SK-N-SH (cell line): ENCODE results near the gene ACE. TPM values are rescaled to one million over a fixed set of nuclear protein-coding genes. Genes with fewer than 3 reads are reported as not detected.

Experiments
- CTCF ChIA-PET: fragments of 300-600, 350-600 bp; formaldehyde crosslinking; extraction: SDS; loops from one replicate; lab custom pipeline; 2021; lab: Yijun Ruan, JAX
- POLR2A ChIA-PET: fragments of 350-600 bp; sonication (Branson Sonifier 250); formaldehyde crosslinking; extraction: SDS; loops from one replicate; lab custom pipeline; 2020; ENCODE audit warnings: antibody characterized with exemption, inconsistent platforms; lab: Yijun Ruan, JAX
- DNase-seq: peaks from one replicate; pipeline ENCODE4 v3.0.0; 2012
- H2AFZ ChIP-seq: fragments of 200-600 bp; sonication (generic); 2 replicates; pipeline ENCODE4 v1.8.1; 2016; ENCODE audit warnings: antibody characterized with exemption, mild to moderate bottlenecking, low read depth
- H3F3A ChIP-seq: fragments of 200-600 bp; sonication (generic); replicated peaks from 2 replicates; pipeline ENCODE3; 2016; ENCODE audit warnings: antibody characterized with exemption, mild to moderate bottlenecking; ENCODE audit not compliant: insufficient read depth
- H3K27ac ChIP-seq, 2 experiments: fragments of 200-500 bp in 1 of 2; fragments of 200-600 bp in 1 of 2; sonication (Bioruptor generic) in 1 of 2; sonication (generic), shearing (Covaris generic) in 1 of 2; 2 replicates each; pipeline versions ENCODE4 v1.5.1 to v1.6.1; 2014 to 2016; ENCODE audit warnings: low read depth in 2 of 2, inconsistent platforms in 1 of 2, low read length in 1 of 2, mild to moderate bottlenecking in 1 of 2, mixed read lengths in 1 of 2
- H3K27me3 ChIP-seq: fragments of 200-600 bp; sonication (generic), shearing (Covaris generic); 2 replicates; pipeline ENCODE4 v1.6.1; 2016; ENCODE audit warnings: mixed run types; ENCODE audit not compliant: insufficient read depth
- H3K36me3 ChIP-seq, 2 experiments: fragments of 200-500 bp in 1 of 2; fragments of 200-600 bp in 1 of 2; sonication (Bioruptor generic) in 1 of 2; sonication (generic) in 1 of 2; replicated peaks in 1 of 2; 2 replicates each; pipeline versions ENCODE3 to v1.5.1; 2014 to 2016; ENCODE audit warnings: low read length in 1 of 2, mild to moderate bottlenecking in 1 of 2; ENCODE audit not compliant: insufficient read depth in 2 of 2, control insufficient read depth in 1 of 2
- H3K4me1 ChIP-seq, 2 experiments: fragments of 200-500 bp in 1 of 2; fragments of 200-600 bp in 1 of 2; sonication (Bioruptor generic) in 1 of 2; sonication (generic), shearing (Covaris generic) in 1 of 2; 2 replicates each; pipeline versions ENCODE4 v1.5.1 to v1.6.1; 2014 to 2016; ENCODE audit warnings: low read depth in 1 of 2, low read length in 1 of 2, mixed run types in 1 of 2; ENCODE audit not compliant: insufficient read depth in 2 of 2, control insufficient read depth in 1 of 2
- H3K4me2 ChIP-seq: fragments of 200-600 bp; sonication (generic), shearing (Covaris generic); 2 replicates; pipeline ENCODE4 v1.6.1; 2017; ENCODE audit warnings: mixed run types
- H3K4me3 ChIP-seq, 2 experiments: fragments of 200-500 bp in 1 of 2; fragments of 200-600 bp in 1 of 2; sonication (Bioruptor generic) in 1 of 2; sonication (generic), shearing (Covaris generic) in 1 of 2; 2 replicates each; pipeline versions ENCODE4 v1.5.1 to v1.8.1; 2014 to 2016; ENCODE audit warnings: low read depth in 2 of 2, inconsistent platforms in 1 of 2, low read length in 1 of 2, mild to moderate bottlenecking in 1 of 2, mixed read lengths in 1 of 2, moderate library complexity in 1 of 2
- H3K79me2 ChIP-seq: fragments of 200-600 bp; sonication (generic); 2 replicates; pipeline ENCODE4 v1.8.1; 2017; ENCODE audit warnings: mild to moderate bottlenecking; ENCODE audit not compliant: insufficient read depth
- H3K9ac ChIP-seq: fragments of 200-600 bp; sonication (generic); 2 replicates; pipeline ENCODE4 v1.6.1; 2017; ENCODE audit warnings: mixed run types
- H3K9me2 ChIP-seq: fragments of 200-600 bp; sonication (generic); 2 replicates; pipeline ENCODE4 v1.6.1; 2017; ENCODE audit warnings: mixed run types
- H3K9me3 ChIP-seq: fragments of 200-600 bp; sonication (generic); 2 replicates; pipeline ENCODE4 v1.6.1; 2017; ENCODE audit warnings: mixed run types, mild to moderate bottlenecking, moderate library complexity
- H4K20me1 ChIP-seq: fragments of 200-600 bp; sonication (generic); 2 replicates; pipeline ENCODE4 v1.6.1; 2017; ENCODE audit warnings: mild to moderate bottlenecking, mixed run types; ENCODE audit not compliant: insufficient read depth
- CHD2 ChIP-seq: fragments of 150-350 bp; IDR thresholded peaks from 2 replicates; pipeline ENCODE4 v1.6.1; 2018; ENCODE audit warnings: low read length; ENCODE audit not compliant: partially characterized antibody
- ELF1 ChIP-seq: IDR thresholded peaks from 2 replicates; pipeline ENCODE4 v1.4.0; 2012
- JUND ChIP-seq: IDR thresholded peaks from 2 replicates; pipeline ENCODE4 v1.4.0; 2012
- NFIC ChIP-seq: IDR thresholded peaks from 2 replicates; pipeline ENCODE4 v1.4.0; 2012; ENCODE audit warnings: borderline replicate concordance
- NRF1 ChIP-seq: IDR thresholded peaks from 2 replicates; pipeline ENCODE4 v1.6.1; 2012; ENCODE audit warnings: low read depth, mild to moderate bottlenecking, low read length
- RCOR1 ChIP-seq: fragments of 150-350 bp; IDR thresholded peaks from 2 replicates; pipeline ENCODE4 v1.6.1; 2017; ENCODE audit warnings: antibody characterized with exemption, low read length
- TAF1 ChIP-seq: IDR thresholded peaks from 2 replicates; pipeline ENCODE4 v1.6.1; 2012; ENCODE audit warnings: low read depth, mild to moderate bottlenecking, low read length, moderate library complexity, borderline replicate concordance
- TEAD4 ChIP-seq: IDR thresholded peaks from 2 replicates; pipeline ENCODE4 v1.4.0; 2012; ENCODE audit warnings: mild to moderate bottlenecking, borderline replicate concordance; ENCODE audit not compliant: insufficient read depth
- WGBS: methylation state at CpG from one replicate; pipeline ENCODE4 v1.1.6; 2017; ENCODE audit warnings: low lambda C conversion rate; 5-methylcytosine and 5-hydroxymethylcytosine counted together
- polyA plus RNA-seq, 3 experiments: library from polyadenylated mRNA; depleted of rRNA; stranded (reverse); fragments of >200 nt; gene quantifications; 2 replicates each; pipeline ENCODE4 v1.2.3, GENCODE V29; 2012
- TF ChIP-seq, protein P1 (sequence below): IDR thresholded peaks from 2 replicates; pipeline ENCODE4; 2012
- TF ChIP-seq, protein P2 (sequence below): IDR thresholded peaks from 2 replicates; pipeline ENCODE4 v1.4.0; 2012; ENCODE audit warnings: low read depth
- TF ChIP-seq, protein P3 (sequence below): IDR thresholded peaks from 2 replicates; pipeline ENCODE4 v1.4.0; 2012; ENCODE audit warnings: low read depth, borderline replicate concordance
- TF ChIP-seq, protein P4 (sequence below): fragments of 150-350 bp; IDR thresholded peaks from 2 replicates; pipeline ENCODE4 v1.6.1; 2017; ENCODE audit warnings: antibody characterized with exemption, low read length, low read depth, borderline replicate concordance

ACE gene
- polyA plus RNA-seq, 1 of the 3 experiments (the other 2 are of a cell fraction): 12.1 TPM

DNA sequence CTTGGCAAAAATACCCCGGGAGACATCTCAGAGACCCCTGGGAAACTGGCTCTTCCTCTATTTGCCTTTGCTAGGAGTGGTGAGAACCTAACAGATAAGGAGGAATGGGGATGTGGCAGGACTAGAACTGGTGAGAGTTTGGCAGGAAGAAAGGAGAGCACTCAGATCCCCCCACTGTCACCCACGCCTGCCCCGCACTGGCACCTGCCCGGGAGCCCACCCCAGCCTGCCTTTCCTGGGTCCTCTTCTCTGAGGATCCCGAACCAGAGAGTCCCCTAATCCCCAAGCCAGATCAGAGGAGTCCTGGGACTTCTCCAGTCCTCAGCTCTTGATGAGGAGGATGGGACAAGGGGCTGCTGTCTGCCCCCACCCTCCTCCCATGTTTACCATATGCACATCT lies 50.0 kb downstream of the ACE start:
- no peaks in the 10 kb centered on the region for H3F3A ChIP-seq
- TF ChIP-seq, protein P1, sequence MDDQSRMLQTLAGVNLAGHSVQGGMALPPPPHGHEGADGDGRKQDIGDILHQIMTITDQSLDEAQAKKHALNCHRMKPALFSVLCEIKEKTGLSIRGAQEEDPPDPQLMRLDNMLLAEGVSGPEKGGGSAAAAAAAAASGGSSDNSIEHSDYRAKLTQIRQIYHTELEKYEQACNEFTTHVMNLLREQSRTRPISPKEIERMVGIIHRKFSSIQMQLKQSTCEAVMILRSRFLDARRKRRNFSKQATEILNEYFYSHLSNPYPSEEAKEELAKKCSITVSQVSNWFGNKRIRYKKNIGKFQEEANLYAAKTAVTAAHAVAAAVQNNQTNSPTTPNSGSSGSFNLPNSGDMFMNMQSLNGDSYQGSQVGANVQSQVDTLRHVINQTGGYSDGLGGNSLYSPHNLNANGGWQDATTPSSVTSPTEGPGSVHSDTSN: no peak
- TF ChIP-seq NRF1 (no peak), RCOR1 (no peak), TAF1 (no peak), NFIC (no peak)
- TF ChIP-seq, protein P2, sequence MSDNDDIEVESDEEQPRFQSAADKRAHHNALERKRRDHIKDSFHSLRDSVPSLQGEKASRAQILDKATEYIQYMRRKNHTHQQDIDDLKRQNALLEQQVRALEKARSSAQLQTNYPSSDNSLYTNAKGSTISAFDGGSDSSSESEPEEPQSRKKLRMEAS: no peak
- TF ChIP-seq, all 33 proteins: peak for 0
- no peak overlapping the region for H3K9ac ChIP-seq
- no peaks in the 10 kb centered on the region for H3K9me3 ChIP-seq
- H3K27ac ChIP-seq: no peak overlapping the region
- WGBS: 55% methylated on average over 5 of the region's 5 CpGs
- H3K4me3 ChIP-seq: no peak overlapping the region
- CTCF ChIA-PET: interaction anchor here (0.6 to 4.8 kb wide), 6 partner anchors 11 to 172 kb away, joined by 3 to 29 read pairs (median 3); no protein-coding TSS in a partner anchor
- H3K79me2 ChIP-seq: no peaks in the 10 kb centered on the region
- no peak for DNase-seq
- peaks cover 0 to 50% of the 10 kb centered on the region in 2 experiments; a peak in 1 of 4 replicates for H3K4me1 ChIP-seq
- H3K36me3 ChIP-seq: no peaks in the 10 kb centered on the region
- no peak overlapping the region for H2AFZ ChIP-seq
- H3K9me2 ChIP-seq: no peaks in the 10 kb centered on the region
- H3K27me3 ChIP-seq: 0 out of 2 replicates have a peak, but pooled peaks cover 17% of the 10 kb centered on the region
- POLR2A ChIA-PET: no interaction called here
- H3K4me2 ChIP-seq: no peak overlapping the region
- H4K20me1 ChIP-seq: no peaks in the 10 kb centered on the region; the same call in 1 of the 2 replicates

DNA sequence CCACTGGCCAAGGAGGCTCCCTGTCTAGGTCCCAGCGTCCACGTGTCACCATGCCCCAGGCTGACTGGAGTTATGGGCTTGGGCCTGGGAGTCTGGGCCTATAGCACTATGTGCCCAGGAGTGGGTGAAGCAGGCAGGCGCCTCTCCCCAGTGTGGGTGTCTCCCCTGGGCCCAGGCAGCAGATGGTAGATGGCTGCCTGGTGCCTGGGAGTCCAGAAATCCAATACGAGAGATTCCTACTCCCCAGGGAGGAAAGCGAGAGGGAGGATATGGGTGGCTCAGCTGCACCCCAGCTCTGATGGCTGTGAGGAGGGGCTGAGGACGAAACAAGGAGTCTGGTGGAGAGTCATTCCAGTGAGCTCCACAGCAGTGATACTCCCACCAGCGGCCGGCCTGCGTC lies 51.3 kb downstream of the ACE start:
- Histone ChIP-seq H3K4me3 (no peak overlapping the region), H3K36me3 (no peaks in the 10 kb centered on the region), H2AFZ (no peak overlapping the region), H3K9me2 (no peaks in the 10 kb centered on the region), H3K79me2 (no peaks in the 10 kb centered on the region), H3K4me2 (no peak overlapping the region), H3K27ac (no peak overlapping the region), H3K9me3 (no peaks in the 10 kb centered on the region), H3F3A (no peaks in the 10 kb centered on the region), H3K27me3 (0 out of 2 replicates have a peak, but pooled peaks cover 17% of the 10 kb centered on the region), H4K20me1 (no peaks in the 10 kb centered on the region), H3K9ac (no peak overlapping the region), H3K4me1 (peaks cover 0 to 46% of the 10 kb centered on the region in 2 experiments; a peak in 1 of 4 replicates)
- WGBS: 56% methylated on average over 6 of the region's 9 CpGs
- TF ChIP-seq NRF1 (no peak), TAF1 (no peak), CHD2 (no peak), JUND (no peak), ELF1 (no peak), TEAD4 (no peak)
- TF ChIP-seq, protein P3, sequence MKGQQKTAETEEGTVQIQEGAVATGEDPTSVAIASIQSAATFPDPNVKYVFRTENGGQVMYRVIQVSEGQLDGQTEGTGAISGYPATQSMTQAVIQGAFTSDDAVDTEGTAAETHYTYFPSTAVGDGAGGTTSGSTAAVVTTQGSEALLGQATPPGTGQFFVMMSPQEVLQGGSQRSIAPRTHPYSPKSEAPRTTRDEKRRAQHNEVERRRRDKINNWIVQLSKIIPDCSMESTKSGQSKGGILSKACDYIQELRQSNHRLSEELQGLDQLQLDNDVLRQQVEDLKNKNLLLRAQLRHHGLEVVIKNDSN: no peak
- TF ChIP-seq, protein P4, sequence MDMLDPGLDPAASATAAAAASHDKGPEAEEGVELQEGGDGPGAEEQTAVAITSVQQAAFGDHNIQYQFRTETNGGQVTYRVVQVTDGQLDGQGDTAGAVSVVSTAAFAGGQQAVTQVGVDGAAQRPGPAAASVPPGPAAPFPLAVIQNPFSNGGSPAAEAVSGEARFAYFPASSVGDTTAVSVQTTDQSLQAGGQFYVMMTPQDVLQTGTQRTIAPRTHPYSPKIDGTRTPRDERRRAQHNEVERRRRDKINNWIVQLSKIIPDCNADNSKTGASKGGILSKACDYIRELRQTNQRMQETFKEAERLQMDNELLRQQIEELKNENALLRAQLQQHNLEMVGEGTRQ: no peak
- DNase-seq: no peak
- CTCF ChIA-PET: interaction anchor here (2.6 to 4.8 kb wide), 3 partner anchors 49 to 103 kb away, joined by 10 to 29 read pairs (median 27); no protein-coding TSS in a partner anchor
- POLR2A ChIA-PET: no interaction called here
